Central memory CD4-positive, alpha-beta T cell (primary cell): Measurements from ENCODE around the gene ITGA11.

Source experiments
- DNase-seq: peaks from one replicate; pipeline ENCODE4 v3.0.0; 2022
- total RNA-seq, 3 experiments: gene quantifications; one replicate each; lab custom pipeline; 2026; lab: John Stamatoyannopoulos, UW

ITGA11 gene
- total RNA-seq, result 0 to 0.11 (median 0) reads per million in 3 experiments

GRCh38 chr15:68431792-68432401 is at the start of gene ITGA11:
TSS of gene ITGA11 (minus strand) at chr15:68432163. CDS start at chr15:68432066, 97 bp downstream.
- no peak for DNase-seq

GRCh38 chr15:68481321-68481720 is 49.4 kb upstream of the ITGA11 start:
- DNase-seq, result no peak

GRCh38 chr15:68480296-68480695 is 48.3 kb upstream of the ITGA11 start:
- no peak for DNase-seq

GRCh38 chr15:68479870-68480269 is 47.9 kb upstream of the ITGA11 start:
- DNase-seq, result no peak

GRCh38 chr15:68479406-68479805 is 47.4 kb upstream of the ITGA11 start:
- no peak for DNase-seq

GRCh38 chr15:68478853-68479252 is 46.9 kb upstream of the ITGA11 start:
- DNase-seq, result no peak

GRCh38 chr15:68475449-68475848 is 43.5 kb upstream of the ITGA11 start:
- DNase-seq, result no peak

GRCh38 chr15:68471541-68471940 is 39.6 kb upstream of the ITGA11 start:
- DNase-seq, result no peak

GRCh38 chr15:68470976-68471375 is 39.0 kb upstream of the ITGA11 start:
- no peak for DNase-seq

GRCh38 chr15:68470049-68470742 is 38.2 kb upstream of the ITGA11 start:
- DNase-seq, result no peak

- DNase-seq, result no peak
Observed at GRCh38 chr15:68469162-68470048, 37.4 kb upstream of the ITGA11 start.

- DNase-seq, result no peak
Observed at GRCh38 chr15:68466876-68467275, 34.9 kb upstream of the ITGA11 start.

GRCh38 chr15:68465861-68466560 is 34.0 kb upstream of the ITGA11 start:
- no peak for DNase-seq

- no peak for DNase-seq
Observed at GRCh38 chr15:68464448-68465090, 32.6 kb upstream of the ITGA11 start.

GRCh38 chr15:68463996-68464395 is 32.0 kb upstream of the ITGA11 start:
- no peak for DNase-seq

GRCh38 chr15:68463444-68463843 is 31.5 kb upstream of the ITGA11 start:
- DNase-seq, result no peak

GRCh38 chr15:68460166-68460565 is 28.2 kb upstream of the ITGA11 start:
- no peak for DNase-seq

GRCh38 chr15:68450192-68450591 is 18.2 kb upstream of the ITGA11 start:
- no peak for DNase-seq

- no peak for DNase-seq
Observed at GRCh38 chr15:68449389-68449788, 17.4 kb upstream of the ITGA11 start.

- no peak for DNase-seq
Observed at GRCh38 chr15:68447976-68448755, 16.2 kb upstream of the ITGA11 start.

GRCh38 chr15:68447209-68447608 is 15.2 kb upstream of the ITGA11 start:
- no peak for DNase-seq

GRCh38 chr15:68445351-68445750 is 13.4 kb upstream of the ITGA11 start:
- DNase-seq, result no peak
